ENCODE data around the gene DYNLT3. TPM values are rescaled to one million over a fixed set of nuclear protein-coding genes. Genes with fewer than 3 reads are reported as not detected.

Gene DYNLT3
- total RNA-seq, 4 donors from 2014 or later, result 12.7 to 22.2 (median 15.0) TPM

- no peaks in the 10 kb centered on the region for H3K36me3 ChIP-seq
- H3K27ac ChIP-seq, result no peak overlapping the region
- no peaks in the 10 kb centered on the region for H3K9me3 ChIP-seq
These were observed 6.8 kb upstream of the DYNLT3 start for GRCh38 chrX:37854148-37854547.

GRCh38 chrX:37847733-37848197 is 394 bp upstream of the DYNLT3 start:
- no peaks in the 10 kb centered on the region for H3K27me3 ChIP-seq
- TF ChIP-seq POLR2A (IDR thresholded peaks at IDR 0.05), result no peak
- no peak for TF ChIP-seq CTCF (IDR thresholded peaks at IDR 0.05 in 4 of 5, conservative IDR thresholded peaks at IDR 0.05 in 1 of 5)
- peak overlapping the region; percentile 67 to 88 (median 83) for H3K4me3 ChIP-seq
- no peaks in the 10 kb centered on the region for H3K36me3 ChIP-seq
- ATAC-seq (peak; percentile 21 to 29), DNase-seq (no peak)
- in situ Hi-C loops (cut with MboI; ENCODE audit: low sequenced_read_pairs in 4 of 4) (no loop called here), intact Hi-C loops (cut with DNase I; ENCODE audit: low total_unique reads) (loop anchor here (1.0 to 2.0 kb wide), 2 partner anchors 25 to 480 kb away; partner anchors contain the start of gene RPGR)
- H3K9me3 ChIP-seq, result no peaks in the 10 kb centered on the region
- peaks cover 0 to 4% of the 10 kb centered on the region in 2 donors for H3K4me1 ChIP-seq
- peak overlapping the region; percentile 86 to 90 (median 88) for H3K27ac ChIP-seq

More at GRCh38 chrX:37854148-37854547, 6.8 kb upstream of the DYNLT3 start:
- Histone ChIP-seq H3K4me1 (no peaks in the 10 kb centered on the region), H3K4me3 (no peak overlapping the region), H3K27me3 (no peaks in the 10 kb centered on the region)
- TF ChIP-seq CTCF (IDR thresholded peaks at IDR 0.05 in 4 of 5, conservative IDR thresholded peaks at IDR 0.05 in 1 of 5), result no peak
- TF ChIP-seq POLR2A (IDR thresholded peaks at IDR 0.05), result no peak
- no peak for ATAC-seq
- intact Hi-C loops (cut with DNase I; ENCODE audit: low total_unique reads), result no loop called here
- no peak for DNase-seq
- in situ Hi-C loops (cut with MboI; ENCODE audit: low sequenced_read_pairs in 4 of 4), result no loop called here

- in situ Hi-C loops (cut with MboI; ENCODE audit: low sequenced_read_pairs in 4 of 4), result no loop called here
- H3K27ac ChIP-seq, result peak overlapping the region; percentile 86 to 90 (median 88)
- no peaks in the 10 kb centered on the region for H3K27me3 ChIP-seq
- no peaks in the 10 kb centered on the region for H3K36me3 ChIP-seq
- TF ChIP-seq CTCF (IDR thresholded peaks at IDR 0.05 in 4 of 5, conservative IDR thresholded peaks at IDR 0.05 in 1 of 5), result no peak
- DNase-seq (no peak), ATAC-seq (no peak)
- intact Hi-C loops (cut with DNase I; ENCODE audit: low total_unique reads), result loop anchor here (2.0 kb wide), 1 partner anchor 26 kb away; no protein-coding TSS in a partner anchor
- H3K4me1 ChIP-seq, result peaks cover 0 to 4% of the 10 kb centered on the region in 2 donors
- H3K9me3 ChIP-seq, result no peaks in the 10 kb centered on the region
- peak overlapping the region; percentile 67 to 88 (median 83) for H3K4me3 ChIP-seq
These were observed 825 bp downstream of the DYNLT3 start for GRCh38 chrX:37846558-37846933.

GRCh38 chrX:37846141-37846540 is 1.2 kb downstream of the DYNLT3 start:
- intact Hi-C loops (cut with DNase I; ENCODE audit: low total_unique reads) (loop anchor here (2.0 kb wide), 1 partner anchor 27 kb away; no protein-coding TSS in a partner anchor), in situ Hi-C loops (cut with MboI; ENCODE audit: low sequenced_read_pairs in 4 of 4) (no loop called here)
- H3K4me3 ChIP-seq, result peak overlapping the region in 2 of 4 donors; percentile 79 to 88
- peaks cover 0 to 4% of the 10 kb centered on the region in 2 donors for H3K4me1 ChIP-seq
- TF ChIP-seq POLR2A (IDR thresholded peaks at IDR 0.05) (no peak), CTCF (IDR thresholded peaks at IDR 0.05 in 4 of 5, conservative IDR thresholded peaks at IDR 0.05 in 1 of 5) (no peak)
- ATAC-seq (no peak), DNase-seq (no peak)
- no peaks in the 10 kb centered on the region for H3K36me3 ChIP-seq
- H3K9me3 ChIP-seq, result no peaks in the 10 kb centered on the region
- H3K27me3 ChIP-seq, result no peaks in the 10 kb centered on the region
- H3K27ac ChIP-seq, result peak overlapping the region; percentile 86 to 90 (median 88)

GRCh38 chrX:37844622-37845021 is 2.7 kb downstream of the DYNLT3 start:
- no peaks in the 10 kb centered on the region for H3K27me3 ChIP-seq
- no peaks in the 10 kb centered on the region for H3K9me3 ChIP-seq
- intact Hi-C loops (cut with DNase I; ENCODE audit: low total_unique reads), result no loop called here
- no peaks in the 10 kb centered on the region for H3K36me3 ChIP-seq
- DNase-seq (no peak), ATAC-seq (no peak)
- in situ Hi-C loops (cut with MboI; ENCODE audit: low sequenced_read_pairs in 4 of 4), result no loop called here
- H3K27ac ChIP-seq, result no peak overlapping the region
- peaks cover 0 to 4% of the 10 kb centered on the region in 2 donors for H3K4me1 ChIP-seq
- TF ChIP-seq POLR2A (IDR thresholded peaks at IDR 0.05), result no peak
- no peak for TF ChIP-seq CTCF (IDR thresholded peaks at IDR 0.05 in 4 of 5, conservative IDR thresholded peaks at IDR 0.05 in 1 of 5)
- no peak overlapping the region for H3K4me3 ChIP-seq
